HepG2 (cell line): ENCODE data around the gene TOMM20. TPM values are rescaled to one million over a fixed set of nuclear protein-coding genes. Genes with fewer than 3 reads are reported as not detected.

Source experiments
- CBX2 ChIP-seq, 2 experiments: fragments of 200-600 bp in 1 of 2; sonication (generic); formaldehyde crosslinking in 1 of 2; IDR thresholded peaks; 2 replicates each; pipeline versions ENCODE4 v1.7.0 to v1.8.1; 2018 to 2022; ENCODE audit warnings: low read depth in 2 of 2, low read length in 1 of 2, mild to moderate bottlenecking in 1 of 2, missing genetic modification reagents in 1 of 2
- DBP ChIP-seq: sonication (generic); formaldehyde crosslinking; IDR thresholded peaks from 2 replicates; pipeline ENCODE4 v1.4.0; 2020; ENCODE audit warnings: missing genetic modification reagents; ENCODE audit errors: not compliant biosample characterization
- FOXJ3 ChIP-seq: sonication (generic); formaldehyde crosslinking; IDR thresholded peaks from 2 replicates; pipeline ENCODE4 v1.4.0; 2020; ENCODE audit warnings: missing genetic modification reagents, mild to moderate bottlenecking, borderline replicate concordance
- GPN1 ChIP-seq: sonication (generic); formaldehyde crosslinking; IDR thresholded peaks from 2 replicates; pipeline ENCODE4 v1.5.1; 2020; ENCODE audit warnings: missing genetic modification reagents, borderline replicate concordance
- HDAC1 ChIP-seq: sonication (generic); formaldehyde crosslinking; IDR thresholded peaks from 2 replicates; pipeline ENCODE4 v1.5.1; 2020; ENCODE audit warnings: mild to moderate bottlenecking, missing genetic modification reagents
- KLF15 ChIP-seq: sonication (generic); formaldehyde crosslinking; IDR thresholded peaks from 2 replicates; pipeline ENCODE4 v1.8.1; 2023; ENCODE audit warnings: borderline replicate concordance, mild to moderate bottlenecking, inconsistent platforms, missing genetic modification reagents, mixed read lengths
- KMT2A ChIP-seq: sonication (generic); formaldehyde crosslinking; IDR thresholded peaks from 2 replicates; pipeline ENCODE4 v1.4.0; 2020; ENCODE audit warnings: missing genetic modification reagents
- NR2F2 ChIP-seq: IDR thresholded peaks from 2 replicates; pipeline ENCODE4 v1.6.1; 2012; ENCODE audit warnings: low read depth, inconsistent platforms, borderline replicate concordance
- NR2F6 ChIP-seq, 2 experiments: IDR thresholded peaks; 2 replicates each; pipeline ENCODE4 v1.6.1; 2016; ENCODE audit warnings: antibody characterized with exemption in 1 of 2, mild to moderate bottlenecking in 1 of 2
- RELA ChIP-seq: sonication (generic); formaldehyde crosslinking; IDR thresholded peaks from 2 replicates; pipeline ENCODE4 v1.4.0; 2020; ENCODE audit warnings: missing genetic modification reagents
- THRA ChIP-seq: sonication (generic); formaldehyde crosslinking; IDR thresholded peaks from 2 replicates; pipeline ENCODE4 v1.4.0; 2020; ENCODE audit warnings: missing genetic modification reagents, borderline replicate concordance
- ZEB1 ChIP-seq: IDR thresholded peaks from 2 replicates; pipeline ENCODE4 v1.6.1; 2012; ENCODE audit warnings: mild to moderate bottlenecking, low read depth, inconsistent platforms; ENCODE audit not compliant: insufficient replicate concordance
- ZFX ChIP-seq: sonication (generic); formaldehyde crosslinking; IDR thresholded peaks from 2 replicates; pipeline ENCODE4 v1.4.0; 2020; ENCODE audit warnings: mild to moderate bottlenecking, low read depth, missing genetic modification reagents, moderate library complexity
- ZNF124 ChIP-seq: sonication (generic); formaldehyde crosslinking; IDR thresholded peaks from 2 replicates; pipeline ENCODE4 v1.4.0; 2020; ENCODE audit warnings: missing genetic modification reagents
- ZNF136 ChIP-seq: sonication (generic); formaldehyde crosslinking; IDR thresholded peaks from 2 replicates; pipeline ENCODE4 v1.8.1; 2022; ENCODE audit warnings: low read depth, mild to moderate bottlenecking, moderate library complexity, missing genetic modification reagents
- ZNF17 ChIP-seq: sonication (generic); formaldehyde crosslinking; IDR thresholded peaks from 2 replicates; pipeline ENCODE4 v1.5.0; 2020; ENCODE audit warnings: mild to moderate bottlenecking, missing genetic modification reagents
- ZNF224 ChIP-seq: sonication (generic); formaldehyde crosslinking; IDR thresholded peaks from 2 replicates; pipeline ENCODE4 v1.5.0; 2020; ENCODE audit warnings: mild to moderate bottlenecking, missing genetic modification reagents
- ZNF326 ChIP-seq: sonication (generic); formaldehyde crosslinking; IDR thresholded peaks from 2 replicates; pipeline ENCODE4 v1.4.0; 2020; ENCODE audit warnings: missing genetic modification reagents, borderline replicate concordance
- ZNF367 ChIP-seq: sonication (generic); formaldehyde crosslinking; IDR thresholded peaks from 2 replicates; pipeline ENCODE4 v1.4.0; 2020; ENCODE audit warnings: missing genetic modification reagents, borderline replicate concordance
- ZNF460 ChIP-seq: sonication (generic); formaldehyde crosslinking; IDR thresholded peaks from 2 replicates; pipeline ENCODE4 v1.5.1; 2020; ENCODE audit warnings: missing genetic modification reagents, mild to moderate bottlenecking, borderline replicate concordance
- ZNF672 ChIP-seq: sonication (generic); formaldehyde crosslinking; IDR thresholded peaks from 2 replicates; pipeline ENCODE4 v1.8.1; 2022; ENCODE audit warnings: missing genetic modification reagents
- ZNF772 ChIP-seq: sonication (generic); formaldehyde crosslinking; IDR thresholded peaks from 2 replicates; pipeline ENCODE4 v1.5.0; 2020; ENCODE audit warnings: mild to moderate bottlenecking, missing genetic modification reagents
- ZNF83 ChIP-seq: sonication (generic); formaldehyde crosslinking; IDR thresholded peaks from 2 replicates; pipeline ENCODE4 v1.4.0; 2020; ENCODE audit warnings: missing genetic modification reagents, mild to moderate bottlenecking, borderline replicate concordance
- polyA plus RNA-seq, 8 experiments: library from polyadenylated mRNA; depleted of rRNA in 3 of 8; stranded (reverse) in 7 of 8; unstranded in 1 of 8; fragments of >200 nt; fragmentation: Illumina TruSeq in 4 of 8; extraction: Trizol in 4 of 8; gene quantifications; 2 replicates each; pipeline versions ENCODE4 v1.2.1 to v1.2.3, GENCODE V29; 2011 to 2016; ENCODE audit warnings: low read depth in 4 of 8, missing spikeins in 1 of 8, mixed read lengths in 1 of 8; ENCODE audit not compliant: insufficient read depth in 1 of 8
- total RNA-seq, 5 experiments: library from RNA; depleted of rRNA; stranded (reverse); fragments of >200 nt; fragmentation: Illumina TruSeq; extraction: Trizol; gene quantifications; 2 replicates each; pipeline ENCODE4 v1.2.3, GENCODE V29; 2016; ENCODE audit warnings: low read depth in 1 of 5
- TF ChIP-seq, protein P1 (sequence below): sonication (generic); formaldehyde crosslinking; IDR thresholded peaks from 2 replicates; pipeline ENCODE4 v1.5.0; 2020; ENCODE audit warnings: mild to moderate bottlenecking, missing genetic modification reagents, borderline replicate concordance
- TF ChIP-seq, protein P2 (sequence below): sonication (generic); formaldehyde crosslinking; IDR thresholded peaks from 2 replicates; pipeline ENCODE4 v1.8.0; 2022; ENCODE audit warnings: mild to moderate bottlenecking, missing genetic modification reagents

The TOMM20 gene
- total and polyA plus RNA-seq, 2 of the 13 experiments (the other 11 are each of a cell fraction or from before 2014, with no cell fraction given), result 153 to 376 TPM

DNA sequence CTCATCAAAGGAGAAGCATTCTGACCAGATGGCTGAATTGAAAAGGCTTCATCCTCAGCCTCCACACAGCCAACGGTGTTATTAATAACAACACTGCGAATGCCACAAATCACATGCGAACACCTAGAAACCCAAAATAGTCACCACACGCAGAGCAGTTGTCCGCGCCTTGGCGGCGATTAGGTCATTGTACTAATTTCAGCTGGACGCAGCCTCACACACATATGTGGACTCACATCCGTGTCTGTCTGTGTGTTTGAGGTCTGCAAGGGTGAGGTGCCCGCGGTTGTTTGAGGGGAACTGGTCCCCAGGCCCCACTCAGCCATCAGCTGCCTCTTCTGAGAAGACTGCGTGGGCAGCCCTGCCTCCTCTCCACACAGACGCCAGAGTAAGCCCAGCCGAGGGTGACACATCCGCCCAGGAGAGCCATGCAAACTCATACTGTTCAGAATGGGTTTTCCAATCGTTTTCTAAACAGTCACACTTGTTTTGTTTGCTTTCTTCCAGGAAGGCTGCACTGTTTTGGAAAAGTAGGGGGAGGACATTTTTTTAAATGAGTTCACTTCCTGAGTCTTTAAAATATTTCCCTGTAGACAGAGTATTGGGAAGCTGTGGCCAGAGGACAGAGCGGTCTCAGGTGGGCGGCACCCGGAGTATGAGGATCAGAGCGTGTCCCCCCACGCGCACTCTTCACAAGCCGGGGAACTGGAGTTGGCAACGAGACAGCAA lies 53.4 kb downstream of the TOMM20 start (continued):
- no peak for TF ChIP-seq ZNF460 (CRISPR knock-in tag)
- TF ChIP-seq ZNF672, result no peak
- no peak for TF ChIP-seq THRA (CRISPR knock-in tag)
- TF ChIP-seq RELA (CRISPR knock-in tag), result no peak
- TF ChIP-seq ZFX (CRISPR knock-in tag), result 0 out of 2 replicates have a peak, but pooled peaks have one; percentile 7
- TF ChIP-seq ZNF772 (CRISPR knock-in tag), result no peak
- TF ChIP-seq, protein P1, sequence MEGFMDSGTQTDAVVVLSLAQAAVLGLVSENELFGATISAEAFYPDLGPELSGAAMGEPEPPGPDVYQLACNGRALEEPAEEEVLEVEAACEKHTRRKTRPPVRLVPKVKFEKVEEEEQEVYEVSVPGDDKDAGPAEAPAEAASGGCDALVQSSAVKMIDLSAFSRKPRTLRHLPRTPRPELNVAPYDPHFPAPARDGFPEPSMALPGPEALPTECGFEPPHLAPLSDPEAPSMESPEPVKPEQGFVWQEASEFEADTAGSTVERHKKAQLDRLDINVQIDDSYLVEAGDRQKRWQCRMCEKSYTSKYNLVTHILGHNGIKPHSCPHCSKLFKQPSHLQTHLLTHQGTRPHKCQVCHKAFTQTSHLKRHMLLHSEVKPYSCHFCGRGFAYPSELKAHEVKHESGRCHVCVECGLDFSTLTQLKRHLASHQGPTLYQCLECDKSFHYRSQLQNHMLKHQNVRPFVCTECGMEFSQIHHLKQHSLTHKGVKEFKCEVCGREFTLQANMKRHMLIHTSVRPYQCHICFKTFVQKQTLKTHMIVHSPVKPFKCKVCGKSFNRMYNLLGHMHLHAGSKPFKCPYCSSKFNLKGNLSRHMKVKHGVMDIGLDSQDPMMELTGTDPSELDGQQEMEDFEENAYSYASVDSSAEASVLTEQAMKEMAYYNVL (CRISPR knock-in tag), result no peak
- TF ChIP-seq KMT2A (CRISPR knock-in tag), result no peak
- no peak for TF ChIP-seq ZNF83 (CRISPR knock-in tag)
- TF ChIP-seq ZNF367 (CRISPR knock-in tag), result no peak
- no peak for TF ChIP-seq ZNF326 (CRISPR knock-in tag)
- TF ChIP-seq, protein P2, sequence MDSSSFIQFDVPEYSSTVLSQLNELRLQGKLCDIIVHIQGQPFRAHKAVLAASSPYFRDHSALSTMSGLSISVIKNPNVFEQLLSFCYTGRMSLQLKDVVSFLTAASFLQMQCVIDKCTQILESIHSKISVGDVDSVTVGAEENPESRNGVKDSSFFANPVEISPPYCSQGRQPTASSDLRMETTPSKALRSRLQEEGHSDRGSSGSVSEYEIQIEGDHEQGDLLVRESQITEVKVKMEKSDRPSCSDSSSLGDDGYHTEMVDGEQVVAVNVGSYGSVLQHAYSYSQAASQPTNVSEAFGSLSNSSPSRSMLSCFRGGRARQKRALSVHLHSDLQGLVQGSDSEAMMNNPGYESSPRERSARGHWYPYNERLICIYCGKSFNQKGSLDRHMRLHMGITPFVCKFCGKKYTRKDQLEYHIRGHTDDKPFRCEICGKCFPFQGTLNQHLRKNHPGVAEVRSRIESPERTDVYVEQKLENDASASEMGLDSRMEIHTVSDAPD (CRISPR knock-in tag), result no peak
- TF ChIP-seq FOXJ3, result no peak
- TF ChIP-seq KLF15 (CRISPR knock-in tag), result no peak
- no peak for TF ChIP-seq ZNF17
- no peak for TF ChIP-seq DBP
- TF ChIP-seq CBX2 (IDR thresholded peaks at IDR 0.05; ENCODE audit: low read depth, low read length), result no peak
- no peak for TF ChIP-seq CBX2 (CRISPR knock-in tag; IDR thresholded peaks at IDR 0.05; ENCODE audit: low read depth)
- peak; percentile 6; the same call in 1 of the 2 replicates for TF ChIP-seq NR2F6 (IDR thresholded peaks at IDR 0.05)
- TF ChIP-seq NR2F6 (CRISPR knock-in tag; IDR thresholded peaks at IDR 0.05), result no peak
- TF ChIP-seq GPN1, result no peak
- no peak for TF ChIP-seq ZNF124 (CRISPR knock-in tag)
- peak; percentile 25; the same call in 1 of the 2 replicates for TF ChIP-seq HDAC1 (CRISPR knock-in tag)
- no peak for TF ChIP-seq NR2F2
- TF ChIP-seq ZNF136 (CRISPR knock-in tag), result 0 out of 2 replicates have a peak, but pooled peaks have one; percentile 51
- no peak for TF ChIP-seq ZNF224
- TF ChIP-seq ZEB1, result no peak
